Esophagus muscularis mucosa (tissue), 4 donors: Measurements from ENCODE around the gene LRRC27.

Source experiments
- EP300 ChIP-seq: sonication (generic); formaldehyde crosslinking; IDR thresholded peaks from one replicate; pipeline ENCODE4 v1.6.1; 2017; ENCODE audit warnings: antibody characterized with exemption
- POLR2A ChIP-seq: fragments of 450-650 bp; IDR thresholded peaks from one replicate; pipeline ENCODE4 v1.6.1; 2017; ENCODE audit warnings: antibody characterized with exemption, moderate library complexity, mild to moderate bottlenecking, low read depth
- TF ChIP-seq, protein P1 (sequence below), 3 experiments: fragments of 200-600 bp in 2 of 3; fragments of 450-650 bp in 1 of 3; sonication (generic) in 2 of 3; IDR thresholded peaks; one replicate each; pipeline ENCODE4 v1.5.1; 2017 to 2019; ENCODE audit warnings: antibody characterized with exemption in 3 of 3, mild to moderate bottlenecking in 2 of 3, moderate library complexity in 1 of 3

DNA sequence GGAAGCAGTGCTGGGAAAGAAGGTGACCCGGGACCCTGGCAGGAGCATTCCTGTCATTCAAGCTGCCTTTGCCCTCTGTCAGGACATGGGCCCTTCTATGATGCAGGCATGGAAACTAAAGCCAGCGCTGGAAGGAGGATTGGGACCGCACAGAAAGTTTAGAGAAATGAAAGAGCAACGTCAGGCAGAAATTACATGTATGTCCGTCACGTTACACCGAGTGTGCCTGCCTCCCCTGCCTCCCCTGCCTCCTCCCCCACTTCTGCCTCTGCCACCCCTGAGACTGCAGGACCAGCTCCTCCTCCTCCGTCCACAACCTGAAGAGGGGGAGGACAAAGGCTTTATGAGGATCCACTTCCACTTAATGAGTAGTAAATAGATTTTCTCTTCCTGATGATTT is 51.1 kb downstream of the LRRC27 start:
- TF ChIP-seq, protein P1, sequence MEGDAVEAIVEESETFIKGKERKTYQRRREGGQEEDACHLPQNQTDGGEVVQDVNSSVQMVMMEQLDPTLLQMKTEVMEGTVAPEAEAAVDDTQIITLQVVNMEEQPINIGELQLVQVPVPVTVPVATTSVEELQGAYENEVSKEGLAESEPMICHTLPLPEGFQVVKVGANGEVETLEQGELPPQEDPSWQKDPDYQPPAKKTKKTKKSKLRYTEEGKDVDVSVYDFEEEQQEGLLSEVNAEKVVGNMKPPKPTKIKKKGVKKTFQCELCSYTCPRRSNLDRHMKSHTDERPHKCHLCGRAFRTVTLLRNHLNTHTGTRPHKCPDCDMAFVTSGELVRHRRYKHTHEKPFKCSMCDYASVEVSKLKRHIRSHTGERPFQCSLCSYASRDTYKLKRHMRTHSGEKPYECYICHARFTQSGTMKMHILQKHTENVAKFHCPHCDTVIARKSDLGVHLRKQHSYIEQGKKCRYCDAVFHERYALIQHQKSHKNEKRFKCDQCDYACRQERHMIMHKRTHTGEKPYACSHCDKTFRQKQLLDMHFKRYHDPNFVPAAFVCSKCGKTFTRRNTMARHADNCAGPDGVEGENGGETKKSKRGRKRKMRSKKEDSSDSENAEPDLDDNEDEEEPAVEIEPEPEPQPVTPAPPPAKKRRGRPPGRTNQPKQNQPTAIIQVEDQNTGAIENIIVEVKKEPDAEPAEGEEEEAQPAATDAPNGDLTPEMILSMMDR (IDR thresholded peaks at IDR 0.05): no peak
- TF ChIP-seq EP300 (no peak), POLR2A (no peak)
